GM23338 (cell line): Measurements from ENCODE around the gene SCNN1A. TPM values are rescaled to one million over a fixed set of nuclear protein-coding genes. Genes with fewer than 3 reads are reported as not detected.

ENCODE experiments used
- ATAC-seq: fragments of 200-7000 bp; cut with Tn5 transposase; 3 replicates; pipeline ENCODE4 v1.9.1; 2020
- DNase-seq: peaks from one replicate; pipeline ENCODE4 v3.0.0-alpha.2; 2015; ENCODE audit warnings: low spot score
- H2AFZ ChIP-seq: fragments of 200-600 bp; sonication (generic); 2 replicates; pipeline ENCODE4 v1.8.0; 2016; ENCODE audit warnings: antibody characterized with exemption, mild to moderate bottlenecking, moderate library complexity
- H3F3A ChIP-seq: fragments of 200-600 bp; sonication (generic); replicated peaks from 2 replicates; pipeline ENCODE4 v1.8.0; 2017; ENCODE audit warnings: antibody characterized with exemption, mixed run types, low read depth
- H3K27ac ChIP-seq: fragments of 200-600 bp; sonication (generic); 2 replicates; pipeline ENCODE4 v1.6.1; 2016; ENCODE audit warnings: low read depth
- H3K27me3 ChIP-seq: fragments of 200-600 bp; sonication (generic); 2 replicates; pipeline ENCODE4 v1.8.0; 2016; ENCODE audit warnings: mild to moderate bottlenecking, mixed run types, moderate library complexity; ENCODE audit not compliant: insufficient read depth
- H3K36me3 ChIP-seq: fragments of 200-600 bp; sonication (generic); 2 replicates; pipeline ENCODE4 v1.8.0; 2016; ENCODE audit warnings: mild to moderate bottlenecking; ENCODE audit not compliant: insufficient read depth
- H3K4me1 ChIP-seq: fragments of 200-600 bp; sonication (generic); 2 replicates; pipeline ENCODE4 v1.8.0; 2016; ENCODE audit warnings: mild to moderate bottlenecking, moderate library complexity; ENCODE audit not compliant: insufficient read depth
- H3K4me2 ChIP-seq: fragments of 200-600 bp; sonication (generic); 2 replicates; pipeline ENCODE4 v1.7.1; 2017; ENCODE audit warnings: mixed run types
- H3K4me3 ChIP-seq: fragments of 200-600 bp; sonication (generic); 2 replicates; pipeline ENCODE4 v1.6.1; 2016; ENCODE audit warnings: mixed run types
- H3K79me2 ChIP-seq: fragments of 200-600 bp; sonication (generic); replicated peaks from 2 replicates; pipeline ENCODE4 v1.8.0; 2017; ENCODE audit warnings: mild to moderate bottlenecking; ENCODE audit not compliant: insufficient read depth
- H3K9me2 ChIP-seq: fragments of 200-600 bp; sonication (generic); 2 replicates; pipeline ENCODE4 v1.8.0; 2017; ENCODE audit not compliant: insufficient read depth
- H4K20me1 ChIP-seq: fragments of 200-600 bp; sonication (generic); replicated peaks from 2 replicates; pipeline ENCODE4 v1.8.0; 2017; ENCODE audit warnings: mild to moderate bottlenecking; ENCODE audit not compliant: insufficient read depth
- H3K27ac Mint-ChIP-seq: 2 replicates; pipeline ENCODE4 v1.8.0; 2020; ENCODE audit warnings: inconsistent platforms, mild to moderate bottlenecking, moderate library complexity, mixed read lengths
- H3K27me3 Mint-ChIP-seq: 3 replicates; pipeline ENCODE4 v1.8.0; 2022; ENCODE audit warnings: low read depth, mild to moderate bottlenecking, moderate library complexity, mixed read lengths, inconsistent platforms; ENCODE audit not compliant: insufficient read depth, poor library complexity
- H3K36me3 Mint-ChIP-seq: 3 replicates; pipeline ENCODE4 v1.8.0; 2021; ENCODE audit warnings: low read depth, mild to moderate bottlenecking, inconsistent platforms, moderate library complexity, mixed read lengths
- H3K4me1 Mint-ChIP-seq: 3 replicates; pipeline ENCODE4 v1.8.0; 2020; ENCODE audit warnings: mild to moderate bottlenecking, inconsistent platforms, mixed read lengths
- H3K4me3 Mint-ChIP-seq: 3 replicates; pipeline ENCODE4 v1.8.0; 2021; ENCODE audit warnings: moderate library complexity, mild to moderate bottlenecking, inconsistent platforms, mixed read lengths
- H3K9me3 Mint-ChIP-seq: 3 replicates; pipeline ENCODE4 v1.8.0; 2020; ENCODE audit warnings: moderate library complexity, mild to moderate bottlenecking, inconsistent platforms, mixed read lengths
- CREB1 ChIP-seq: fragments of 250-450 bp; sonication (Bioruptor Pico); IDR thresholded peaks from 2 replicates; pipeline ENCODE4 v1.5.0; 2020; ENCODE audit warnings: low read depth, mild to moderate bottlenecking, moderate library complexity
- CTCF ChIP-seq, 2 experiments: fragments of 200-600 bp in 1 of 2; sonication (generic) in 1 of 2; conservative IDR thresholded peaks; 2 replicates each; pipeline versions ENCODE4 v1.5.1 to v1.6.1; 2016 to 2017; ENCODE audit warnings: antibody characterized with exemption in 2 of 2, low read depth in 2 of 2, mild to moderate bottlenecking in 2 of 2, moderate library complexity in 1 of 2
- ETS1 ChIP-seq: IDR thresholded peaks from 2 replicates; pipeline ENCODE4 v1.6.1; 2016; ENCODE audit warnings: antibody characterized with exemption
- EZH2 ChIP-seq: fragments of 200-600 bp; sonication (generic); IDR thresholded peaks from one replicate; pipeline ENCODE4 v1.8.0; 2017; ENCODE audit warnings: antibody characterized with exemption, mild to moderate bottlenecking, low read depth; ENCODE audit not compliant: unreplicated experiment
- EZH2phosphoT487 ChIP-seq: fragments of 200-600 bp; sonication (generic); IDR thresholded peaks from one replicate; pipeline ENCODE4 v1.8.1; 2018; ENCODE audit warnings: antibody characterized with exemption; ENCODE audit not compliant: unreplicated experiment
- JUNB ChIP-seq: IDR thresholded peaks from one replicate; pipeline ENCODE4 v1.6.1; 2016; ENCODE audit warnings: antibody characterized with exemption; ENCODE audit not compliant: unreplicated experiment
- NANOG ChIP-seq: IDR thresholded peaks from 2 replicates; pipeline ENCODE4 v1.6.1; 2016; ENCODE audit warnings: antibody characterized with exemption, borderline replicate concordance
- POLR2AphosphoS5 ChIP-seq: IDR thresholded peaks from 2 replicates; pipeline ENCODE4 v1.6.1; 2016; ENCODE audit warnings: antibody characterized with exemption, low read depth
- REST ChIP-seq: IDR thresholded peaks from one replicate; pipeline ENCODE4 v1.6.1; 2018; ENCODE audit warnings: antibody characterized with exemption; ENCODE audit not compliant: unreplicated experiment
- STAT1 ChIP-seq: IDR thresholded peaks from one replicate; pipeline ENCODE4 v1.6.1; 2016; ENCODE audit warnings: antibody characterized with exemption; ENCODE audit not compliant: unreplicated experiment
- ZNF114 ChIP-seq: fragments of 250-450 bp; sonication (Bioruptor Pico); IDR thresholded peaks from 2 replicates; pipeline ENCODE4 v1.5.0; 2020; ENCODE audit warnings: mild to moderate bottlenecking, moderate library complexity
- ZNF331 ChIP-seq: fragments of 250-450 bp; sonication (Bioruptor Pico); IDR thresholded peaks from 2 replicates; pipeline ENCODE4 v1.5.0; 2020; ENCODE audit warnings: low read depth, mild to moderate bottlenecking, moderate library complexity
- ZNF462 ChIP-seq: fragments of 250-450 bp; sonication (Bioruptor Pico); IDR thresholded peaks from 2 replicates; pipeline ENCODE4 v1.5.0; 2020; ENCODE audit warnings: mild to moderate bottlenecking, moderate library complexity
- polyA plus RNA-seq: library from polyadenylated mRNA; unstranded; fragments of >200 nt; fragmentation: Nextera tagmentation; extraction: Ambion mirVana; gene quantifications from 2 replicates; pipeline ENCODE4 v1.2.1, GENCODE V29; 2016
- total RNA-seq: library from RNA; depleted of rRNA; stranded (reverse); fragments of >200 nt; shearing (Covaris generic); gene quantifications from 2 replicates; pipeline ENCODE4 v1.2.3, GENCODE V29; 2014

SCNN1A gene
- total and polyA plus RNA-seq, 2 experiments from 2014 or later: 37.1 to 125 TPM

GRCh38 chr12:6323995-6324711 is 51.2 kb downstream of the SCNN1A start:
- Mint-ChIP-seq H3K27me3 (peaks cover 33% of the 10 kb centered on the region), H3K9me3 (no peaks in the 10 kb centered on the region; the same call in 2 of the 3 replicates), H3K36me3 (peaks cover 38% of the 10 kb centered on the region), H3K4me1 (peaks cover 69% of the 10 kb centered on the region), H3K27ac (peak overlapping the region; percentile 94), H3K4me3 (peak overlapping the region; percentile 55)
- DNase-seq: no peak
- Histone ChIP-seq H3K27me3 (peaks cover 3% of the 10 kb centered on the region; the same call in 1 of the 2 replicates), H3K27ac (peak overlapping the region; percentile 88), H3K36me3 (peaks cover 12% of the 10 kb centered on the region; the same call in 1 of the 2 replicates), H4K20me1 (no peaks in the 10 kb centered on the region), H3F3A (peaks cover 39% of the 10 kb centered on the region), H3K4me2 (peak overlapping the region; percentile 71), H3K79me2 (no peaks in the 10 kb centered on the region; the same call in 1 of the 2 replicates), H3K4me1 (peaks cover 50% of the 10 kb centered on the region), H2AFZ (no peak overlapping the region), H3K9me2 (no peaks in the 10 kb centered on the region), H3K4me3 (peak overlapping the region; percentile 42)
- ATAC-seq: no peak; the same call in 2 of the 3 replicates
- no peak for TF ChIP-seq STAT1
- no peak for TF ChIP-seq ZNF114 (CRISPR knock-in tag)
- TF ChIP-seq ZNF331 (CRISPR knock-in tag): no peak
- no peak for TF ChIP-seq POLR2AphosphoS5
- no peak for TF ChIP-seq REST
- no peak for TF ChIP-seq NANOG
- no peak for TF ChIP-seq EZH2phosphoT487
- TF ChIP-seq CTCF (conservative IDR thresholded peaks at IDR 0.05; ENCODE audit: low read depth in 2 of 2): no peak
- TF ChIP-seq ETS1: no peak
- TF ChIP-seq JUNB: no peak
- no peak for TF ChIP-seq CREB1 (CRISPR knock-in tag)
- no peak for TF ChIP-seq ZNF462 (CRISPR knock-in tag)
- no peak for TF ChIP-seq EZH2
